ENCODE measurements around the gene RBBP6. TPM values are rescaled to one million over a fixed set of nuclear protein-coding genes. Genes with fewer than 3 reads are reported as not detected.
A peak's percentile ranks its signal among the peaks of the same experiment; 100 is the strongest.

RBBP6 gene
- polyA plus RNA-seq, 1 of the 3 experiments (the other 2 are of a cell fraction): 15.1 TPM

DNA sequence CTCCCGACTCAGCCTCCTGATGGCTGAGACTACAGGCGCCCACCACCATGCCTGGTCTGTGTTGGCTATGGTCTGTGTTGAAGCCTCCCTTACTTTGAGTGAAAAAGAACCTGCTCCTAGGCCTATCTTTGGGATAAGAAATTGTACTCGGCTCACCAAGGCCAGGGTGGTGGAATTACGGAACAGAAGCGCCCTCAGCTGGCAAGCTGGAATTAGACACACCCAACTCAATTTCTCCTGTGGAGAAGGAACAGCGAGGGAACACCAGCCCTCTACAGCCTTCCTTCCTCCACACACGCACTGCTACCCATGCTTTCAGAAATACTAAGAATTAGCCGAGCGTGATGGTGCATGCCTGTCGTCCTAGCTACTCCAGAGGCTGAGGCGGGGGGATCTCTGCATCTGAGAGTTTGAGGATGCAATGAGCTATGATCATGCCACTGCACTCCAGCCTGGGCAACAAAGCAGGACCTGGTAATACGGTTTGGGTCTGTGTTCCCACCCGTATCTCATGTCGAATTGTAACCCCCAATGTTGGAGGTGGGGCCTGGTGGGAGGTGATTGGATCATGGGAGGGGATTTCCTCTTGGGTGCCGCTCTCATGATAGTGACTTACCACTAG, 40.1 kb upstream of the RBBP6 start:
- Histone ChIP-seq H3K79me2 (ENCODE audit: insufficient read depth) (no peaks in the 10 kb centered on the region), H3K36me3 (replicated peaks in 1 of 2; ENCODE audit: control insufficient read depth in 1 of 2, insufficient read depth in 2 of 2, low read length in 1 of 2) (no peaks in the 10 kb centered on the region), H3K4me1 (ENCODE audit: control insufficient read depth in 1 of 2, insufficient read depth in 2 of 2, low read depth in 1 of 2, low read length in 1 of 2) (no peaks in the 10 kb centered on the region; a peak in 1 of 4 replicates), H3K9ac (no peak overlapping the region), H3K9me2 (no peaks in the 10 kb centered on the region), H2AFZ (ENCODE audit: low read depth) (no peak overlapping the region), H3K4me3 (ENCODE audit: low read depth in 2 of 2, low read length in 1 of 2) (no peak overlapping the region; a peak in 1 of 4 replicates), H3F3A (replicated peaks; ENCODE audit: insufficient read depth) (no peaks in the 10 kb centered on the region), H4K20me1 (ENCODE audit: insufficient read depth) (no peaks in the 10 kb centered on the region), H3K27ac (ENCODE audit: low read depth in 2 of 2, low read length in 1 of 2) (no peak overlapping the region), H3K9me3 (no peaks in the 10 kb centered on the region), H3K4me2 (no peak overlapping the region), H3K27me3 (ENCODE audit: insufficient read depth) (no peaks in the 10 kb centered on the region)
- peak; percentile 47 for DNase-seq
- WGBS (ENCODE audit: low lambda C conversion rate): 16% methylated on average over 13 of the region's 15 CpGs
- POLR2A ChIA-PET: no interaction called here
- TF ChIP-seq FOXM1 (IDR thresholded peaks at IDR 0.05; ENCODE audit: low read depth) (no peak), RAD21 (IDR thresholded peaks at IDR 0.05; ENCODE audit: low read length) (peak; percentile 75), SMC3 (IDR thresholded peaks at IDR 0.05; ENCODE audit: low read depth, low read length) (peak; percentile 56), USF2 (IDR thresholded peaks at IDR 0.05; ENCODE audit: borderline replicate concordance, low read depth, low read length) (no peak)
- TF ChIP-seq, protein P1, sequence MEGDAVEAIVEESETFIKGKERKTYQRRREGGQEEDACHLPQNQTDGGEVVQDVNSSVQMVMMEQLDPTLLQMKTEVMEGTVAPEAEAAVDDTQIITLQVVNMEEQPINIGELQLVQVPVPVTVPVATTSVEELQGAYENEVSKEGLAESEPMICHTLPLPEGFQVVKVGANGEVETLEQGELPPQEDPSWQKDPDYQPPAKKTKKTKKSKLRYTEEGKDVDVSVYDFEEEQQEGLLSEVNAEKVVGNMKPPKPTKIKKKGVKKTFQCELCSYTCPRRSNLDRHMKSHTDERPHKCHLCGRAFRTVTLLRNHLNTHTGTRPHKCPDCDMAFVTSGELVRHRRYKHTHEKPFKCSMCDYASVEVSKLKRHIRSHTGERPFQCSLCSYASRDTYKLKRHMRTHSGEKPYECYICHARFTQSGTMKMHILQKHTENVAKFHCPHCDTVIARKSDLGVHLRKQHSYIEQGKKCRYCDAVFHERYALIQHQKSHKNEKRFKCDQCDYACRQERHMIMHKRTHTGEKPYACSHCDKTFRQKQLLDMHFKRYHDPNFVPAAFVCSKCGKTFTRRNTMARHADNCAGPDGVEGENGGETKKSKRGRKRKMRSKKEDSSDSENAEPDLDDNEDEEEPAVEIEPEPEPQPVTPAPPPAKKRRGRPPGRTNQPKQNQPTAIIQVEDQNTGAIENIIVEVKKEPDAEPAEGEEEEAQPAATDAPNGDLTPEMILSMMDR (IDR thresholded peaks at IDR 0.05): peak; percentile 51
- CTCF ChIA-PET: interaction anchor here (0.6 to 14.2 kb wide), 12 partner anchors 10 to 731 kb away, joined by 3 to 172 read pairs (median 3); no protein-coding TSS in a partner anchor

DNA sequence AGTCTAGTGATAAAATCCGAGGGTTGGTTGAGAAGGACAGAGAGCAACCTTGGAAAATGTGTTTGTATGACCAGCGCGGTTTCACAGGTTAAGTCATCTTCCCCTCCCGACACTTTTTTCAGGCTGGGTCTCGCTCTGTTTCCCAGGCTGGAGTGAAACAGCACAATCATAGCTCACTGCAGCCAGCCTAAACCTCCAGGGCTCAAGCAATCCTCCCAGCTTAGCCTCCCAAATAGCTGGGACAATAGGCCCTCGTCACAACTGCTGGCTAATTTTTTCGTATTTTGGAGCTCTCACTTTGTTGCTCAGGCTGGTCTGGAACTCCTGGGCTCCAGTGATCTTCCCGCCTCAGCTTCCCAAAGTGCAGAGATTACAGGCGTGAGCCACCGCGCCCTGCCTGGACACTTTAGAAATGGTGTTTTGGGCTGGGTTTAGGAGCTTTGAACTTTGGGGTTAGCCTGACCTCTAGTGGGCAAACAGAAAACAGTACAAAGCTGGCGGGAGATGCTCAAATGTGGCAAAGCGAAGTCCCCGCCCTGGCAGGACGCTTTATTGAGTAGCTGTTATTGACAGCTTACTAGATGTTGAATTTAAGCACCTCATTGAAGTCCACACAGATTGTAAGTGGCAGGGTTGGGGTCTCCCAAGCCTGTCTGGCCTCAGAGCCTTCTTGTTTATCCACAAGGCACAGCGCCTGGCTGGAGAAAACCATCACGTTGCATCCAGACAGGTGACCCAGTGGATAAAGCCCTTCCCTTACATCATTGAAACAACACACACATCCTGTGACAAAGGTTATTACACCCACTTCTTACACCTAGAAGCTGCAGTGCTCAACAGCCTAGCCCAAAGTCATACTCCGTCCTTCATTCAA, 34.7 kb upstream of the RBBP6 start:
- POLR2A ChIA-PET: no interaction called here
- TF ChIP-seq TAF1 (IDR thresholded peaks at IDR 0.05; ENCODE audit: borderline replicate concordance, low read depth, low read length): no peak
- no peak for TF ChIP-seq MXI1 (IDR thresholded peaks at IDR 0.05; ENCODE audit: low read depth, low read length)
- TF ChIP-seq, protein P1 (IDR thresholded peaks at IDR 0.05): peak; percentile 80
- no peak for TF ChIP-seq POLR2AphosphoS5 (IDR thresholded peaks at IDR 0.05; ENCODE audit: low read depth, low read length)
- TF ChIP-seq TEAD4 (IDR thresholded peaks at IDR 0.05; ENCODE audit: borderline replicate concordance, insufficient read depth): no peak
- TF ChIP-seq REST (IDR thresholded peaks at IDR 0.05; ENCODE audit: low read depth, low read length): no peak
- TF ChIP-seq FOXM1 (IDR thresholded peaks at IDR 0.05; ENCODE audit: low read depth): no peak
- TF ChIP-seq CHD2 (IDR thresholded peaks at IDR 0.05; ENCODE audit: low read length, partially characterized antibody): no peak
- TF ChIP-seq MEF2A (IDR thresholded peaks at IDR 0.05; ENCODE audit: borderline replicate concordance, low read depth): no peak
- no peak for TF ChIP-seq MAX (IDR thresholded peaks at IDR 0.05; ENCODE audit: low read depth)
- no peak for TF ChIP-seq GABPA (IDR thresholded peaks at IDR 0.05; ENCODE audit: low read depth)
- peak; percentile 66 for TF ChIP-seq SMC3 (IDR thresholded peaks at IDR 0.05; ENCODE audit: low read depth, low read length)

More for the DNA sequence above, 34.7 kb upstream of the RBBP6 start:
- Histone ChIP-seq H3K4me3 (ENCODE audit: low read depth in 2 of 2, low read length in 1 of 2) (peak overlapping the region in 1 of 2 experiments; percentile 49; a peak in 1 of 4 replicates), H3K4me1 (ENCODE audit: control insufficient read depth in 1 of 2, insufficient read depth in 2 of 2, low read depth in 1 of 2, low read length in 1 of 2) (peaks cover 0 to 4% of the 10 kb centered on the region in 2 experiments; a peak in 1 of 4 replicates), H3K9me3 (no peaks in the 10 kb centered on the region), H3K9me2 (no peaks in the 10 kb centered on the region), H3F3A (replicated peaks; ENCODE audit: insufficient read depth) (peaks cover 10% of the 10 kb centered on the region), H3K27me3 (ENCODE audit: insufficient read depth) (no peaks in the 10 kb centered on the region), H3K36me3 (replicated peaks in 1 of 2; ENCODE audit: control insufficient read depth in 1 of 2, insufficient read depth in 2 of 2, low read length in 1 of 2) (no peaks in the 10 kb centered on the region), H3K4me2 (peak overlapping the region; percentile 40; the same call in 1 of the 2 replicates), H2AFZ (ENCODE audit: low read depth) (peak overlapping the region; percentile 81), H3K9ac (no peak overlapping the region), H4K20me1 (ENCODE audit: insufficient read depth) (no peaks in the 10 kb centered on the region), H3K27ac (ENCODE audit: low read depth in 2 of 2, low read length in 1 of 2) (no peak overlapping the region), H3K79me2 (ENCODE audit: insufficient read depth) (no peaks in the 10 kb centered on the region)
- WGBS (ENCODE audit: low lambda C conversion rate): 27% methylated on average over 18 of the region's 18 CpGs
- DNase-seq: peak; percentile 64
- CTCF ChIA-PET: interaction anchor here (0.6 to 7.7 kb wide), 54 partner anchors 9 to 712 kb away, joined by 3 to 125 read pairs (median 4); partner anchors contain the start of gene CACNG3
